ENCODE results near the gene IRAK3. TPM values are rescaled to one million over a fixed set of nuclear protein-coding genes. Genes with fewer than 3 reads are reported as not detected.
A peak's percentile ranks its signal among the peaks of the same experiment; 100 is the strongest.
"Not testable (repeated sequence)": the region's sequence is repeated elsewhere in the genome, so short reads cannot be mapped to it uniquely, and the experiment has no call there.

The IRAK3 gene
- total RNA-seq, 1 donor from 2014 or later = 4.1 TPM

DNA sequence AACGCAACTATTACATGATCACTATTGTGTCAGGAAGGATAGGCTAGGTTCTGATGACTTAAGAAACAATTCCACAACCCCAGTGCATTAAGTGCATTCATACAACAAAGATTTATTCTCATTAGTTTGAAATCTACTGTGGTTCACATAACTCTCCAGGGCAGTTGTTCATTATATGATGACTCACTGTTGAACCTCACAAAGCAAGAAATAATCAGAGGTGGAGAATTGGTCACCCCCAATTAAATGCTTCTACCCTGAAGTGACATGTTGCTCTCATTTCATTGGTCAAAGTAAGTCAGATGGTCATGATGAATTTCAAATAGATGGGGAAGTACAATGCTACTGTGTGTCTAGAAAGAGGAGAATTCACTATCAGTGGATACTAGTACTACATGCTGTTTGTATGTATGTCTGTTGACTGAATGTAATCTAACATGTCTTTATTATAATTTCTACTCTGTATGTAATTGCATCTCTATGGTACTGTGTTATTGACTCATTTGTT lies 107.2 kb downstream of the IRAK3 start:
- FAIRE-seq (no peak), DNase-seq (ENCODE audit: low spot score in 2 of 2) (no peak)

- DNase-seq (ENCODE audit: low spot score in 2 of 2) = no peak
- FAIRE-seq = no peak
Measured at GRCh38 chr12:66297080-66297479, 108.1 kb downstream of the IRAK3 start.

- DNase-seq (ENCODE audit: low spot score in 2 of 2) (no peak), FAIRE-seq (peak; percentile 6)
Measured at GRCh38 chr12:66297923-66298322, 108.9 kb downstream of the IRAK3 start.

DNA sequence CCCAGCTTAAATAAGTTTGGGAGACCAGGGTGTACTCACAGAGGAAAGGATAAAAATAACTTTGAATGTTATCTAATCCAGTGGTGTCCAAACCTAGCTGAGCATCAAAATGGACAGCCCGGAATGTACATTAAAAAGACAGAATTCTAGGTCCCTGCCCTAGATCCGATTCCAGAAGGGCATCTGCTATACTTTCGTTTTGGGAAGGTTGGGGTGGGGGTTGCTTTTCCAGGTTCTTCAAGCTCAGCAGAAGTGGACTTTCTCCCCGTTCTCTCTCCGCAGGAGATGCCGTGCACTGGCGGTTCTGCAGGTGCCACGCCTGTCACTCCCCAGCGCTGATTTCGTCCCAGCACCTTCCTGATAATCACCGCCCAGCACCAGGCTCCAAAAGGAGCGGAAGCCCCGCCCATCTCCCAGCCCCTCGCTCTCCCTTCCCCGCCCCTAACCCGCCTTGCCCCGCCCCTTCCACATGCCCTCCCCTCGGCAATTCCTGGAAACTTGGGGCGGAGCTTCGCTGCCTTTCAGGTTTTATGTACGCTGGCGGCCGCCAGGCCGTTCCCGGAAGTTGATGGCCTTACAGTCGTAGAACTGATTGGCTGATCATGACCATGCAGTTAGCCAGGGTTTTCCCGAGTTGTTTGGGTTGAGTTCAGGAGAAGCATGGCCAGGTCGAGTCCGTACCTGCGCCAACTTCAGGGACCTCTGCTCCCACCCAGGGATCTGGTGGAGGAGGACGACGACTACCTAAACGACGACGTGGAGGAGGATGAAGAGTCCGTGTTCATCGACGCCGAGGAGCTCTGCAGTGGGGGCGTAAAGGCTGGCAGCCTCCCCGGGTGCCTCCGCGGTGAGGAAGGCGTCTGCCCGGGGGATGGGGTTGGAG lies 113.2 kb downstream of the IRAK3 start, which contains the start of gene HELB:
Gene HELB (plus strand): TSS at position 550 of the 883 bp plus-strand sequence. CDS start 111 bp downstream, at position 661.
- DNase-seq (ENCODE audit: low spot score in 2 of 2) = peak; percentile 57 to 88
- FAIRE-seq = no peak

- DNase-seq (ENCODE audit: low spot score in 2 of 2) (no peak), FAIRE-seq (no peak)
Measured at GRCh38 chr12:66302827-66303169, 113.8 kb downstream of the IRAK3 start.

- not testable (repeated sequence) for FAIRE-seq; DNase-seq (ENCODE audit: low spot score in 2 of 2)
Measured at GRCh38 chr12:66303316-66303804, 114.3 kb downstream of the IRAK3 start.

Other genes with a start within 250 kb of the IRAK3 start
- 10.2 TPM for gene LLPH, start 58.5 kb upstream of the IRAK3 start, total RNA-seq
- gene TMBIM4, start 19.2 kb upstream of the IRAK3 start, total RNA-seq = 35.1 TPM
- 3.3 TPM for gene HELB, start 113.3 kb downstream of the IRAK3 start, total RNA-seq